Neutrophil (primary cell): ENCODE measurements around the gene NCEH1.

ENCODE experiments used
- H3K27ac ChIP-seq: fragments of 200-600 bp; sonication (generic); 2 replicates; pipeline ENCODE4 v1.5.1; 2016; ENCODE audit warnings: mild to moderate bottlenecking, moderate library complexity
- H3K27me3 ChIP-seq: fragments of 200-600 bp; sonication (generic); 2 replicates; pipeline ENCODE4 v1.6.0; 2016; ENCODE audit warnings: mild to moderate bottlenecking
- H3K36me3 ChIP-seq: fragments of 200-600 bp; sonication (generic); 2 replicates; pipeline ENCODE4 v1.5.1; 2017
- H3K4me1 ChIP-seq, 2 experiments: fragments of 200-600 bp in 1 of 2; sonication (generic) in 1 of 2; 1 replicate in 1 of 2; 2 replicates in 1 of 2; pipeline versions ENCODE4 v1.5.1 to v1.6.1; 2013 to 2016; ENCODE audit warnings: low read depth in 1 of 2, low read length in 1 of 2, mild to moderate bottlenecking in 1 of 2, moderate library complexity in 1 of 2; ENCODE audit not compliant: control insufficient read depth in 1 of 2, insufficient read depth in 1 of 2
- H3K4me3 ChIP-seq, 2 experiments: fragments of 200-600 bp in 1 of 2; sonication (generic) in 1 of 2; 1 replicate in 1 of 2; 2 replicates in 1 of 2; pipeline ENCODE4 v1.5.1; 2013 to 2016; ENCODE audit warnings: low read depth in 1 of 2, low read length in 1 of 2, mild to moderate bottlenecking in 1 of 2, moderate library complexity in 1 of 2
- H3K9me3 ChIP-seq: fragments of 200-600 bp; sonication (generic); 2 replicates; pipeline ENCODE4 v1.5.1; 2016
- TF ChIP-seq, protein P1 (sequence below): fragments of 200-600 bp; sonication (generic); IDR thresholded peaks from 2 replicates; pipeline ENCODE4 v1.5.1; 2016; ENCODE audit warnings: antibody characterized with exemption

Gene NCEH1

DNA sequence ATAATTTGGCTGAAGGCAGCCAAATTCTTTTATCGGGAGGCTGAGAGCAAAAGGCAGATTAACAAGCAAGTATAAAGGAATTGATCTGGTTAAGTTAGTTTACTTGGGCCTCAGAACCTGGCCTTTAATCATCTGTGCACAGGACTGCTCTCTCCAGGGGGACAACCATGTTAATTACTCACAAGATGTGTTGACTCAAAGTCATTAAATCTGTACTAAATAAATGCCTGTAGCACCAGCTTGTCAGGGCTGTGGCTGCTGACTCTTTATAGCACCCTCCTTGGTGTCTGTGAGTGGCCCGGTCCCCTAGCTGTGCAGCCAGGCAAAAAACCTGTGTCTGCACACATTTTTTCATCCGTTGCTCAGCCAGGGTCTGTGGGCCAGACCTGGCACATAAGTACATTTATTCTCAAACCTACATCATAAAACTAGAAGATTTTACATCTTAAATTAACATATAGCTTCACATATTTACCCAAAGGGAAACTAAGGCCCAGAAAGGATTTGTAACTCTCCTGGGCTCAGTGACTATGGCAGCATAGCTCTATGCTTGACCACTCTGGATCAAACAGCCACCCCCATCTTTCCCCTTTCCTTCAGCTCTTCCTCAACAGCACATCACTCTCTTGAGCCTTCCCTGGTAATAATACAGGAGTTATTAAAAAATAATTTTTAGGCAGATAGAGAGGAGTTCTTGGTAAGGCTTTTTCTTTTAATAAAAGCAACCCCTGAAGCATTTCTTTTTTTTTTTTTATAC lies 51.4 kb downstream of the NCEH1 start:
- Histone ChIP-seq H3K27me3 (no peaks in the 10 kb centered on the region), H3K4me3 (no peak overlapping the region), H3K4me1 (no peaks in the 10 kb centered on the region), H3K9me3 (no peaks in the 10 kb centered on the region), H3K36me3 (no peaks in the 10 kb centered on the region), H3K27ac (no peak overlapping the region)
- TF ChIP-seq, protein P1, sequence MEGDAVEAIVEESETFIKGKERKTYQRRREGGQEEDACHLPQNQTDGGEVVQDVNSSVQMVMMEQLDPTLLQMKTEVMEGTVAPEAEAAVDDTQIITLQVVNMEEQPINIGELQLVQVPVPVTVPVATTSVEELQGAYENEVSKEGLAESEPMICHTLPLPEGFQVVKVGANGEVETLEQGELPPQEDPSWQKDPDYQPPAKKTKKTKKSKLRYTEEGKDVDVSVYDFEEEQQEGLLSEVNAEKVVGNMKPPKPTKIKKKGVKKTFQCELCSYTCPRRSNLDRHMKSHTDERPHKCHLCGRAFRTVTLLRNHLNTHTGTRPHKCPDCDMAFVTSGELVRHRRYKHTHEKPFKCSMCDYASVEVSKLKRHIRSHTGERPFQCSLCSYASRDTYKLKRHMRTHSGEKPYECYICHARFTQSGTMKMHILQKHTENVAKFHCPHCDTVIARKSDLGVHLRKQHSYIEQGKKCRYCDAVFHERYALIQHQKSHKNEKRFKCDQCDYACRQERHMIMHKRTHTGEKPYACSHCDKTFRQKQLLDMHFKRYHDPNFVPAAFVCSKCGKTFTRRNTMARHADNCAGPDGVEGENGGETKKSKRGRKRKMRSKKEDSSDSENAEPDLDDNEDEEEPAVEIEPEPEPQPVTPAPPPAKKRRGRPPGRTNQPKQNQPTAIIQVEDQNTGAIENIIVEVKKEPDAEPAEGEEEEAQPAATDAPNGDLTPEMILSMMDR = no peak

DNA sequence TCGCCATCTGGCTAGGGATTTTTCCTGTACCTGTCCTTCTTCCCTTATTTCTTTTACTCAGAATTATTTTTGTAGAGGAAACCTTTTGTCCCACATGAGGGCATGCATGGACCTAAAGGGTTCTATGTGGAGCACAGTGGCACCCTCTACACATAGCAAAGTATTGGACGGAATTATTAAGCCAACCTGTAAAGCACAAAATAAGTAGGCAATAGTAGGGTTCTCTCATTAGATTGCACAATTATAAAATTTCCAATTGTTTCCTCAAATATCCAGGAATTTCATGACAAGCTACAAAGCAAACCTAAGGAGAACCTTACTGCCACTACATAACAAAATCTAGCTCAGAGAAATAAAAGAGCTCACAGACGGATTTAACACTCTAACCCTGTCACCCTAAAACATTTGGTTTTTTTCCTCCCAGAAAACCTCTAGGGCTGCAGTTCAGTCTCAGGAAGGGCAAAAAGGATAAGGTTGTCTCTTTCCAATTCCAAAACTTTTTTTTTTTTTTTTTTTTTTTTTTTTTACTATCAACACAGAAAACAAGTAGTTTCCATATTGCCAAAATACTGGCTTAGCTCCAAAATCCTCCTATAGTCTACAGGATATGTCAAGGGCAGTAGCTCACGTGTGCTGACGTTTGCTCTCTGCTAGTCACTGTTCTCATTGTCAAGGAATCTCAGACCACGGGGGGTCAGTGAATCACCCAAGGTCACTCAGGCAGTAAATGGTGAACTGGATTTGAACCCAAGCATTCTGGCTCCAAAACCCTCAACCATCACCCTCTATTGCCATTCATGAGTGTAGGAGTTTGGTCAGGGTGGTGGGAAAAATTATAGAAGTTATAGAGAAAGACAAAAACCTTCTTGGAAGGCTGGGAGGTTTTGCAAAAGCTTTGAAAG lies 52.3 kb downstream of the NCEH1 start:
- TF ChIP-seq, protein P1 = no peak

DNA sequence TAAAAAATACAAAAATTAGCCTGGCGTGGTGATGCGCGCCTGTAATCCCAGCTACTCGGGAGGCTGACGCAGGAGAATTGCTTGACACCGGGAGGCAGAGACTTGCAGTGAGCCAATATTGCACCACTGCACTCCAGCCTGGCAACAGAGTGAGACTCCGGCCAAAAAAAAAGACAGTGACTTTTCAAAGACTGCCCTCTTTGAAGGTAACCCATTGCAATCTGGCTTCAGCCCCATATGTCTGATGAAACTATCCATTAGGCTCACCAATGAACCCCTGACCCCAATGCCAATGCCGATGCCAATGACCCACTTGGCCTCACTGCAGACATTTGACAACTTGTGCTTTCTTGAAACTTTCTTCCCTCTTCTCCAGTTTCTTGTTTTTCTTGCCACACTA lies 54.3 kb downstream of the NCEH1 start:
- no peak overlapping the region for H3K4me3 ChIP-seq
- no peaks in the 10 kb centered on the region for H3K36me3 ChIP-seq
- H3K9me3 ChIP-seq = no peaks in the 10 kb centered on the region
- H3K27ac ChIP-seq = no peak overlapping the region
- H3K27me3 ChIP-seq = no peaks in the 10 kb centered on the region
- TF ChIP-seq, protein P1 = no peak
- H3K4me1 ChIP-seq = no peaks in the 10 kb centered on the region

More for the DNA sequence above, 52.3 kb downstream of the NCEH1 start:
- H3K36me3 ChIP-seq = no peaks in the 10 kb centered on the region
- no peaks in the 10 kb centered on the region for H3K4me1 ChIP-seq
- no peak overlapping the region for H3K4me3 ChIP-seq
- no peak overlapping the region for H3K27ac ChIP-seq
- H3K27me3 ChIP-seq = no peaks in the 10 kb centered on the region
- H3K9me3 ChIP-seq = no peaks in the 10 kb centered on the region

DNA sequence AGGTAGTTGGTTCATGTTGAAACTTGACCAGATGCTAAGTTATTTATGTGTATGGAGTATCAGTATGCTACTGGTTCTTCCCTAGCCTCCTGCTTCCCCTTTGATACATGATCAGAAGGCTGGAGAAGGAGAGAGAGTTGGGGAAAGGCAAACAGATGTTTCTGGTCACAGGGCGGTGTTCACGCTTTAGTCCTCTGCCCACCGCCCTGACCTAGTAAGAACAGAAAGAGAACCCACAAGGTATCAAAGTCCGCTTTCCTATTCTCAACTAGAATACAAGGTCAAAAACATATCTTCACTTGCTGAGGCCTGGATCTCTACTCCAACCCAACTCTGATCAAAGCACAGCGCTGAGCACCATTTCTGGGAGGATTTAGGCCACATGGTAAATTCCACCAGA lies 55.5 kb downstream of the NCEH1 start:
- Histone ChIP-seq H3K4me3 (no peak overlapping the region), H3K27ac (no peak overlapping the region)

DNA sequence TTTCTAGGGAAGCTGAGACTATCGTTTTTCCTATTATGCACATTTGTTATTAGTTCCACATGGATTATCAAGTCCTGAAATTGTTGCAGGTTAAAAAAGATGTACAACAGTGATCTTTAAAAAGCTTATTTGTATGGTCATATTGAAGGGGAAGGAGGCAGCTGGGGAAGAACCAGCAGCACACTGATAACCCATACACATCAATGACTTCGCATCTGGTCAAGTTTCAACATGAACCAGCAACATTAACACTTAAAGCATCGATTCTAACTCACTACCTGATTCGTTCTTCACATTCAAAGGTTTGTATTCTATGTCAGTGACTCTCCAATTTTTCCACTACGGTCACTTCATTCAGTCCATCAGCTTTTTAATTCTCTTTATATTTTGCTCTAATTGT lies 56.4 kb downstream of the NCEH1 start:
- H3K27me3 ChIP-seq = no peaks in the 10 kb centered on the region
- H3K27ac ChIP-seq = no peak overlapping the region
- H3K4me3 ChIP-seq = no peak overlapping the region
- H3K36me3 ChIP-seq = no peaks in the 10 kb centered on the region
- H3K9me3 ChIP-seq = no peaks in the 10 kb centered on the region
- H3K4me1 ChIP-seq = no peaks in the 10 kb centered on the region
- TF ChIP-seq, protein P1 = no peak

More for the DNA sequence above, 55.5 kb downstream of the NCEH1 start:
- Histone ChIP-seq H3K4me1 (no peaks in the 10 kb centered on the region), H3K36me3 (no peaks in the 10 kb centered on the region), H3K27me3 (no peaks in the 10 kb centered on the region), H3K9me3 (no peaks in the 10 kb centered on the region)
- TF ChIP-seq, protein P1 = no peak
